ENCODE data around the gene ZNF330.

DNA sequence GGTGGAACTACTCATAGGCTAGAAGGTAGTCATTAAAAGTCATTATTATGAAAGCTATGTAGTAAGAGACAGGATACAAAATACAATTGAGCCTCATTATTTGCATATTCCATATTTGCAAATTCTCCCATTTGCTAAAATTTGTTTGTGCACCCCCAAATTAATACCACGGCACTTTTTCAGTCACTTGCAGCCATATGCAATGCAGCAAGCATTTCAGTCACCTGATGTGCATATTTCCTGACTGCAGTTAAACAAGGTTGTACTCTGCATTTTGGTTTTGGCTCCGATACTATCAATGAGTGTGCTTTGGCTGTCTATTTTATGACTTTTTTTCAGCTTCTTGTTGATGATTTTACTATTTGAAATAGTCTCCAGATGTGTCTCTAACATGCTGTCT is 62.9 kb downstream of the ZNF330 start:
- TF ChIP-seq, protein P1, sequence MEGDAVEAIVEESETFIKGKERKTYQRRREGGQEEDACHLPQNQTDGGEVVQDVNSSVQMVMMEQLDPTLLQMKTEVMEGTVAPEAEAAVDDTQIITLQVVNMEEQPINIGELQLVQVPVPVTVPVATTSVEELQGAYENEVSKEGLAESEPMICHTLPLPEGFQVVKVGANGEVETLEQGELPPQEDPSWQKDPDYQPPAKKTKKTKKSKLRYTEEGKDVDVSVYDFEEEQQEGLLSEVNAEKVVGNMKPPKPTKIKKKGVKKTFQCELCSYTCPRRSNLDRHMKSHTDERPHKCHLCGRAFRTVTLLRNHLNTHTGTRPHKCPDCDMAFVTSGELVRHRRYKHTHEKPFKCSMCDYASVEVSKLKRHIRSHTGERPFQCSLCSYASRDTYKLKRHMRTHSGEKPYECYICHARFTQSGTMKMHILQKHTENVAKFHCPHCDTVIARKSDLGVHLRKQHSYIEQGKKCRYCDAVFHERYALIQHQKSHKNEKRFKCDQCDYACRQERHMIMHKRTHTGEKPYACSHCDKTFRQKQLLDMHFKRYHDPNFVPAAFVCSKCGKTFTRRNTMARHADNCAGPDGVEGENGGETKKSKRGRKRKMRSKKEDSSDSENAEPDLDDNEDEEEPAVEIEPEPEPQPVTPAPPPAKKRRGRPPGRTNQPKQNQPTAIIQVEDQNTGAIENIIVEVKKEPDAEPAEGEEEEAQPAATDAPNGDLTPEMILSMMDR (IDR thresholded peaks at IDR 0.05 in 8 of 11, conservative IDR thresholded peaks at IDR 0.05 in 3 of 11): no peak
- no peak for TF ChIP-seq POLR2A (IDR thresholded peaks at IDR 0.05)
- no peak for TF ChIP-seq POLR2AphosphoS5 (IDR thresholded peaks at IDR 0.05)

All from spleen (tissue), 7 donors.